NCI-H69 (cell line): ENCODE measurements around the gene IGSF22.
"Not testable (repeated sequence)": the region's sequence is repeated elsewhere in the genome, so short reads cannot be mapped to it uniquely, and the experiment has no call there.

Source experiments
- DNase-seq: peaks from one replicate; lab custom pipeline; 2025; lab: John Stamatoyannopoulos, UW

Gene IGSF22

GRCh38 chr11:18691467-18692140 is 34.4 kb downstream of the IGSF22 start:
- not testable (repeated sequence) for DNase-seq

- DNase-seq, result no peak
These were observed 41.7 kb downstream of the IGSF22 start for GRCh38 chr11:18684267-18684666.

- DNase-seq, result no peak
These were observed 43.5 kb downstream of the IGSF22 start for GRCh38 chr11:18682466-18682865.

- DNase-seq, result not testable (repeated sequence)
These were observed 44.0 kb downstream of the IGSF22 start for GRCh38 chr11:18681949-18682348.

GRCh38 chr11:18677560-18677959 is 48.4 kb downstream of the IGSF22 start:
- no peak for DNase-seq

- no peak for DNase-seq
These were observed 49.2 kb downstream of the IGSF22 start for GRCh38 chr11:18676803-18677202.

- DNase-seq, result not testable (repeated sequence)
These were observed 53.8 kb downstream of the IGSF22 start for GRCh38 chr11:18672209-18672608.

GRCh38 chr11:18671246-18671645 is 54.7 kb downstream of the IGSF22 start:
- no peak for DNase-seq

- peak; percentile 16 for DNase-seq
These were observed 56.3 kb downstream of the IGSF22 start for GRCh38 chr11:18669711-18670110.

- no peak for DNase-seq
These were observed 56.8 kb downstream of the IGSF22 start for GRCh38 chr11:18669219-18669596.

GRCh38 chr11:18668131-18668530 is 57.9 kb downstream of the IGSF22 start:
- no peak for DNase-seq

GRCh38 chr11:18665353-18665872 is 60.6 kb downstream of the IGSF22 start:
- DNase-seq, result not testable (repeated sequence)

- DNase-seq, result no peak
These were observed 68.3 kb downstream of the IGSF22 start for GRCh38 chr11:18657673-18658072.
